GM12878 (cell line): ENCODE data around the gene RAET1G. TPM values are rescaled to one million over a fixed set of nuclear protein-coding genes. Genes with fewer than 3 reads are reported as not detected.

Source experiments
- CHD4 ChIP-seq: fragments of 200-600 bp; sonication (generic); IDR thresholded peaks from 2 replicates; pipeline ENCODE4 v1.6.1; 2016; ENCODE audit warnings: mild to moderate bottlenecking
- EGR1 ChIP-seq, 2 experiments: IDR thresholded peaks; 1 replicate in 1 of 2; 2 replicates in 1 of 2; pipeline ENCODE4 v1.6.1; 2011 to 2012; ENCODE audit warnings: low read depth in 2 of 2, low read length in 2 of 2, borderline replicate concordance in 1 of 2, mild to moderate bottlenecking in 1 of 2, moderate library complexity in 1 of 2
- FOXK2 ChIP-seq: fragments of 450-650 bp; IDR thresholded peaks from 2 replicates; pipeline ENCODE4 v1.6.1; 2017; ENCODE audit warnings: mild to moderate bottlenecking, moderate library complexity
- HDAC2 ChIP-seq: fragments of 200-600 bp; sonication (generic); IDR thresholded peaks from 2 replicates; pipeline ENCODE4 v1.6.1; 2017
- MTA2 ChIP-seq: fragments of 450-650 bp; IDR thresholded peaks from 2 replicates; pipeline ENCODE4 v1.6.1; 2016; ENCODE audit warnings: low read depth, mild to moderate bottlenecking, moderate library complexity
- NR2C1 ChIP-seq: fragments of 450-650 bp; IDR thresholded peaks from 2 replicates; pipeline ENCODE4 v1.6.1; 2017; ENCODE audit warnings: antibody characterized with exemption, mild to moderate bottlenecking, moderate library complexity
- NR2C2 ChIP-seq: IDR thresholded peaks from 2 replicates; pipeline ENCODE4 v1.6.1; 2011; ENCODE audit warnings: borderline replicate concordance, low read depth; ENCODE audit not compliant: control insufficient read depth, insufficient read length
- PML ChIP-seq: IDR thresholded peaks from 2 replicates; pipeline ENCODE4 v1.6.1; 2012; ENCODE audit warnings: low read length, inconsistent platforms
- POLR2A ChIP-seq: IDR thresholded peaks from 2 replicates; pipeline ENCODE4 v1.6.1; 2011; ENCODE audit warnings: low read depth, mild to moderate bottlenecking, low read length
- RUNX3 ChIP-seq: IDR thresholded peaks from 2 replicates; pipeline ENCODE4 v1.6.1; 2012; ENCODE audit warnings: low read length, inconsistent platforms
- SMC3 ChIP-seq: IDR thresholded peaks from 2 replicates; pipeline ENCODE4 v1.6.1; 2011; ENCODE audit warnings: low read length, improper control_type of control experiment, borderline replicate concordance
- STAT1 ChIP-seq: fragments of 450-650 bp; conservative IDR thresholded peaks from 2 replicates; pipeline ENCODE4 v1.6.1; 2014; ENCODE audit warnings: antibody characterized with exemption, mild to moderate bottlenecking
- TAF1 ChIP-seq: IDR thresholded peaks from 2 replicates; pipeline ENCODE4 v1.6.1; 2011; ENCODE audit warnings: mild to moderate bottlenecking, low read depth, low read length, borderline replicate concordance
- TARDBP ChIP-seq: IDR thresholded peaks from 2 replicates; pipeline ENCODE4 v1.6.1; 2016; ENCODE audit warnings: borderline replicate concordance
- TBL1XR1 ChIP-seq: IDR thresholded peaks from 2 replicates; pipeline ENCODE4 v1.6.1; 2012; ENCODE audit warnings: low read depth, low read length, improper control_type of control experiment
- TCF3 ChIP-seq: IDR thresholded peaks from 2 replicates; pipeline ENCODE4 v1.6.1; 2012; ENCODE audit warnings: low read depth, mild to moderate bottlenecking, low read length, borderline replicate concordance; ENCODE audit not compliant: insufficient read depth
- ZBTB33 ChIP-seq: fragments of 450-650 bp; IDR thresholded peaks from 2 replicates; pipeline ENCODE4 v1.6.1; 2017; ENCODE audit warnings: mild to moderate bottlenecking
- ZNF207 ChIP-seq: fragments of 450-650 bp; IDR thresholded peaks from 2 replicates; pipeline ENCODE4 v1.6.1; 2014; ENCODE audit warnings: antibody characterized with exemption, mild to moderate bottlenecking, borderline replicate concordance
- ZNF274 ChIP-seq: IDR thresholded peaks from one replicate; pipeline ENCODE4 v1.8.0; 2011; ENCODE audit not compliant: insufficient read length, insufficient read depth
- ZNF384 ChIP-seq: IDR thresholded peaks from 2 replicates; pipeline ENCODE4 v1.6.1; 2012; ENCODE audit warnings: low read depth, mild to moderate bottlenecking, low read length, improper control_type of control experiment, borderline replicate concordance
- polyA plus RNA-seq, 11 experiments: library from polyadenylated mRNA; depleted of rRNA in 4 of 11; unstranded in 6 of 11; stranded (reverse) in 5 of 11; fragments of >200 nt; fragmentation: Nextera tagmentation in 4 of 11; fragmentation: Illumina TruSeq in 1 of 11; extraction: Ambion mirVana in 4 of 11; extraction: Trizol in 1 of 11; gene quantifications; 1 replicate in 1 of 11; 2 replicates in 10 of 11; pipeline versions ENCODE4 v1.2.1 to v1.2.3, GENCODE V29; 2011 to 2016; ENCODE audit warnings: inconsistent platforms in 2 of 11, missing spikeins in 2 of 11, low read depth in 1 of 11
- total RNA-seq, 4 experiments: library from RNA; depleted of rRNA in 3 of 4; stranded (reverse); fragments of >200 nt in 3 of 4; fragmentation: Illumina TruSeq in 1 of 4; extraction: Trizol in 1 of 4; gene quantifications; 2 replicates each; pipeline versions ENCODE4 v1.2.1 to v1.2.3, GENCODE V29; 2013 to 2021
- TF ChIP-seq, protein P1 (sequence below): fragments of 450-650 bp; formaldehyde crosslinking; IDR thresholded peaks from 2 replicates; pipeline ENCODE4 v1.4.0; 2022; ENCODE audit warnings: mild to moderate bottlenecking, moderate library complexity

The RAET1G gene
- total and polyA plus RNA-seq, 10 of the 15 experiments (the other 5 are each of a cell fraction or from before 2014, with no cell fraction given): not detected

- TF ChIP-seq ZBTB33 (no peak), SMC3 (no peak), FOXK2 (no peak), TBL1XR1 (no peak), NR2C2 (no peak), NR2C1 (no peak), TARDBP (no peak), STAT1 (no peak), MTA2 (peak; percentile 54; the same call in 1 of the 2 replicates), ZNF274 (no peak), EGR1 (IDR thresholded peaks at IDR 0.05; ENCODE audit: borderline replicate concordance in 1 of 2, low read depth in 2 of 2, low read length in 2 of 2) (no peak), HDAC2 (no peak), PML (peak; percentile 27; the same call in 1 of the 2 replicates), ZNF384 (no peak), POLR2A (peak; percentile 39; the same call in 1 of the 2 replicates), RUNX3 (peak; percentile 97), TCF3 (peak; percentile 60; the same call in 1 of the 2 replicates), CHD4 (no peak), ZNF207 (no peak; the same call in 1 of the 2 replicates), TAF1 (0 out of 2 replicates have a peak, but pooled peaks have one; percentile 26)
- TF ChIP-seq, protein P1, sequence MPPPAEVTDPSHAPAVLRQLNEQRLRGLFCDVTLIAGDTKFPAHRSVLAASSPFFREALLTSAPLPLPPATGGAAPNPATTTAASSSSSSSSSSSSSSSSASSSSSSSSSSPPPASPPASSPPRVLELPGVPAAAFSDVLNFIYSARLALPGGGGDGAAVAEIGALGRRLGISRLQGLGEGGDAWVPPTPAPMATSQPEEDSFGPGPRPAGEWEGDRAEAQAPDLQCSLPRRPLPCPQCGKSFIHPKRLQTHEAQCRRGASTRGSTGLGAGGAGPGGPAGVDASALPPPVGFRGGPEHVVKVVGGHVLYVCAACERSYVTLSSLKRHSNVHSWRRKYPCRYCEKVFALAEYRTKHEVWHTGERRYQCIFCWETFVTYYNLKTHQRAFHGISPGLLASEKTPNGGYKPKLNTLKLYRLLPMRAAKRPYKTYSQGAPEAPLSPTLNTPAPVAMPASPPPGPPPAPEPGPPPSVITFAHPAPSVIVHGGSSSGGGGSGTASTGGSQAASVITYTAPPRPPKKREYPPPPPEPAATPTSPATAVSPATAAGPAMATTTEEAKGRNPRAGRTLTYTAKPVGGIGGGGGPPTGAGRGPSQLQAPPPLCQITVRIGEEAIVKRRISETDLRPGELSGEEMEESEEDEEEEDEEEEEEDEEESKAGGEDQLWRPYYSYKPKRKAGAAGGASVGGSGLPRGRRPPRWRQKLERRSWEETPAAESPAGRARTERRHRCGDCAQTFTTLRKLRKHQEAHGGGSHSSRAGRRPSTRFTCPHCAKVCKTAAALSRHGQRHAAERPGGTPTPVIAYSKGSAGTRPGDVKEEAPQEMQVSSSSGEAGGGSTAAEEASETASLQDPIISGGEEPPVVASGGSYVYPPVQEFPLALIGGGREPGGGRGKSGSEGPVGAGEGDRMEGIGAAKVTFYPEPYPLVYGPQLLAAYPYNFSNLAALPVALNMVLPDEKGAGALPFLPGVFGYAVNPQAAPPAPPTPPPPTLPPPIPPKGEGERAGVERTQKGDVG (CRISPR knock-in tag): no peak
Measured at GRCh38 chr6:149938571-149939355, 15.8 kb upstream of the RAET1G start (continued).
